ENCODE results near the gene BCAP31. TPM values are rescaled to one million over a fixed set of nuclear protein-coding genes. Genes with fewer than 3 reads are reported as not detected.

BCAP31 gene
- total and polyA plus RNA-seq, 2 of the 13 experiments (the other 11 are each of a cell fraction or from before 2014, with no cell fraction given): 139 to 178 TPM

DNA sequence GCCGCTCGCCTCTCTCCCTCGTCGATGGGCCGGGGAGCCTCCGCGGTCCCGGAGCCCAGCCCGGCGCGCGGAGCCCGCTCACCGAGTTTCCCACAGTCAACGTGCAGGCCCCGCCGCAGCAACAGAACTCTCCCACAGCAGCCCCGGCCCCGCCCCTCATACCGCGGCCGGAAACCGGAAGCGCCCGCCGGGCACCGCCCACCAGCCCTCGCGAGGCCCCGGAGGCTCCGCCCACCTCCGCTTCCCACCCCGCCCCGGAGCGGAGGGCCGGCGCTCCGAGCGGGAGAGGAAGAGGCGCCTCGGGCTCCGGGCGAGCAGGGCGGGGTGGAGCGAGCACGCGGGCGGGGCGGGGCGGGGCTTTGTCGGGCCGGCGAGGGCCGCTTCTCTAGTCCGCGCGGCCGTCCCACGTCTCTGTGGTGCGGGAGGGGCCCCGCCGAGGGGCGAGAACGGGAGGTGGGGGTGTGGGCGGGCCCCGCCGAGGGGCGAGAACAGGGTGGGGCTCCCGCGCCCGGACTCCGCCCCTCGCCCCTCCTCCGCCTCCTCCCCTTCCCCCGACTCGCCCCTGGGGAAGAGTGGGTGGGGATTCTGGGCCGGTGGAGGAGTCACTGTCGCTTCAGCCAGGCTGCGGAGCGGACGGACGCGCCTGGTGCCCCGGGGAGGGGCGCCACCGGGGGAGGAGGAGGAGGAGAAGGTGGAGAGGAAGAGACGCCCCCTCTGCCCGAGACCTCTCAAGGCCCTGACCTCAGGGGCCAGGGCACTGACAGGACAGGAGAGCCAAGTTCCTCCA is at the start of gene BCAP31, which contains the start of gene ABCD1 (continued):
- TF ChIP-seq, protein P1, sequence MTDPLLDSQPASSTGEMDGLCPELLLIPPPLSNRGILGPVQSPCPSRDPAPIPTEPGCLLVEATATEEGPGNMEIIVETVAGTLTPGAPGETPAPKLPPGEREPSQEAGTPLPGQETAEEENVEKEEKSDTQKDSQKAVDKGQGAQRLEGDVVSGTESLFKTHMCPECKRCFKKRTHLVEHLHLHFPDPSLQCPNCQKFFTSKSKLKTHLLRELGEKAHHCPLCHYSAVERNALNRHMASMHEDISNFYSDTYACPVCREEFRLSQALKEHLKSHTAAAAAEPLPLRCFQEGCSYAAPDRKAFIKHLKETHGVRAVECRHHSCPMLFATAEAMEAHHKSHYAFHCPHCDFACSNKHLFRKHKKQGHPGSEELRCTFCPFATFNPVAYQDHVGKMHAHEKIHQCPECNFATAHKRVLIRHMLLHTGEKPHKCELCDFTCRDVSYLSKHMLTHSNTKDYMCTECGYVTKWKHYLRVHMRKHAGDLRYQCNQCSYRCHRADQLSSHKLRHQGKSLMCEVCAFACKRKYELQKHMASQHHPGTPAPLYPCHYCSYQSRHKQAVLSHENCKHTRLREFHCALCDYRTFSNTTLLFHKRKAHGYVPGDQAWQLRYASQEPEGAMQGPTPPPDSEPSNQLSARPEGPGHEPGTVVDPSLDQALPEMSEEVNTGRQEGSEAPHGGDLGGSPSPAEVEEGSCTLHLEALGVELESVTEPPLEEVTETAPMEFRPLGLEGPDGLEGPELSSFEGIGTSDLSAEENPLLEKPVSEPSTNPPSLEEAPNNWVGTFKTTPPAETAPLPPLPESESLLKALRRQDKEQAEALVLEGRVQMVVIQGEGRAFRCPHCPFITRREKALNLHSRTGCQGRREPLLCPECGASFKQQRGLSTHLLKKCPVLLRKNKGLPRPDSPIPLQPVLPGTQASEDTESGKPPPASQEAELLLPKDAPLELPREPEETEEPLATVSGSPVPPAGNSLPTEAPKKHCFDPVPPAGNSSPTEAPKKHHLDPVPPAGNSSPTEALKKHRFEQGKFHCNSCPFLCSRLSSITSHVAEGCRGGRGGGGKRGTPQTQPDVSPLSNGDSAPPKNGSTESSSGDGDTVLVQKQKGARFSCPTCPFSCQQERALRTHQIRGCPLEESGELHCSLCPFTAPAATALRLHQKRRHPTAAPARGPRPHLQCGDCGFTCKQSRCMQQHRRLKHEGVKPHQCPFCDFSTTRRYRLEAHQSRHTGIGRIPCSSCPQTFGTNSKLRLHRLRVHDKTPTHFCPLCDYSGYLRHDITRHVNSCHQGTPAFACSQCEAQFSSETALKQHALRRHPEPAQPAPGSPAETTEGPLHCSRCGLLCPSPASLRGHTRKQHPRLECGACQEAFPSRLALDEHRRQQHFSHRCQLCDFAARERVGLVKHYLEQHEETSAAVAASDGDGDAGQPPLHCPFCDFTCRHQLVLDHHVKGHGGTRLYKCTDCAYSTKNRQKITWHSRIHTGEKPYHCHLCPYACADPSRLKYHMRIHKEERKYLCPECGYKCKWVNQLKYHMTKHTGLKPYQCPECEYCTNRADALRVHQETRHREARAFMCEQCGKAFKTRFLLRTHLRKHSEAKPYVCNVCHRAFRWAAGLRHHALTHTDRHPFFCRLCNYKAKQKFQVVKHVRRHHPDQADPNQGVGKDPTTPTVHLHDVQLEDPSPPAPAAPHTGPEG (CRISPR knock-in tag; IDR thresholded peaks at IDR 0.05): no peak
- TF ChIP-seq GABPA (IDR thresholded peaks at IDR 0.05; ENCODE audit: low read depth, low read length) (no peak), GABPA (CRISPR knock-in tag; IDR thresholded peaks at IDR 0.05; ENCODE audit: low read depth) (peak; percentile 68; the same call in 1 of the 2 replicates), ZNF407 (CRISPR knock-in tag; IDR thresholded peaks at IDR 0.05; ENCODE audit: not compliant biosample characterization) (no peak), TRIM24 (CRISPR knock-in tag; IDR thresholded peaks at IDR 0.05) (no peak), JUND (CRISPR knock-in tag; IDR thresholded peaks at IDR 0.05) (no peak), CCAR2 (optimal IDR thresholded peaks at IDR 0.05; ENCODE audit: low read depth, low read length) (no peak), IRF9 (CRISPR knock-in tag; IDR thresholded peaks at IDR 0.05; ENCODE audit: borderline replicate concordance) (no peak), CSRNP1 (CRISPR knock-in tag; IDR thresholded peaks at IDR 0.05) (no peak)

Measured in HepG2 (cell line).